Stimulated activated CD4-positive, alpha-beta T cell treated with anti-CD3 and anti-CD28 coated beads, Interleukin-1b, Interleukin-23, amount 100 ng/mL, for 48 hours (primary cell): Measurements from ENCODE around the gene MEIS1.
"Not testable (repeated sequence)": the region's sequence is repeated elsewhere in the genome, so short reads cannot be mapped to it uniquely, and the experiment has no call there.

ENCODE experiments used
- DNase-seq: peaks from one replicate; pipeline ENCODE4 v3.0.0-alpha.2; 2020

MEIS1 gene

DNA sequence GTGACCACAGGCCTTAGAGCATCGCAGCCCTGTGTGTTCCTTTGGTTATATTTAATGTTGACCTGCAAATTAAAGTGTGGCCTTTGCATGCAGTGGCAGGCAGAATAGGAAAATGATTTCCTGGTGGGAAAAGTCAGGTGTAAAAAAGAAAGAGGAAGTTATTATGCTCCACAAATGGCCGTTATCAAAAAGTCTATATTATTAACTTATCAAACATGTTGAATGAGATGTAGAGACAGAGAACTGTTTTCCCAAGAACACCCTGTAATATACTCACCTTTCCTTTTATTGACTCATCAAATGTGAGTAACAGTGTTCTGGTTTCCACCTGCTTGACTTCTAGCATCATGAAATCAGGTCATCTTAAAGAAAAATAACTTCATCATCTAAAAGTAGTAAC is 35.3 kb downstream of the MEIS1 start:
- DNase-seq: no peak

DNA sequence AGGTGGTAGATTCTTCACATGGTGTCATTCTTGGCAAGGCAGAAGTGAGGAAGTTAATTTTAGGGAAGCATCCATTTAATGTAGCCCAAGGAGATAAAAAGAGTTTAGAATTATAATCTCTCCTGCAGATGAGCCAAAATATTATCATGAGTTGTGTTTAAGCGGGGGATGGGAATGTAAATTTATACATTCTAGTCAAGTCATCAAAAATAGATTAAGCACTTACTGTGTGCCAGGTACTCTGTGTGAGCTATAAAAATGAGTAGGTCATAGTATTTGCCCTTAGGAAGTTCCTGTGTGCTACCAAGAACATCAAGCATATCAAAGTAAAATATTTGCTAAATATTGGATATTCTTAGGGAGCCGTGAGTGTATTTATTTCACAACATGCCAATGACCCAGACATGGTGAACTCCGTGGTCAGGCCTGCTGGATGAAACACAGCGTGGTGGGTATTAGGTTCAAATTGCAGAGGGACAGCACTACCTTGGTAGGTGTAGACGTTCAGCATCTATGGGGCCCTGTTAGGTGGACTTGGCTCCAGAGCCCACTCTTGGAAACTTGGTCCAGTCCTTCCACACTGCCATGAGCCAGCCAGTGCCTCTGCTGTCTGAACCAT is 37.4 kb downstream of the MEIS1 start:
- DNase-seq: no peak

DNA sequence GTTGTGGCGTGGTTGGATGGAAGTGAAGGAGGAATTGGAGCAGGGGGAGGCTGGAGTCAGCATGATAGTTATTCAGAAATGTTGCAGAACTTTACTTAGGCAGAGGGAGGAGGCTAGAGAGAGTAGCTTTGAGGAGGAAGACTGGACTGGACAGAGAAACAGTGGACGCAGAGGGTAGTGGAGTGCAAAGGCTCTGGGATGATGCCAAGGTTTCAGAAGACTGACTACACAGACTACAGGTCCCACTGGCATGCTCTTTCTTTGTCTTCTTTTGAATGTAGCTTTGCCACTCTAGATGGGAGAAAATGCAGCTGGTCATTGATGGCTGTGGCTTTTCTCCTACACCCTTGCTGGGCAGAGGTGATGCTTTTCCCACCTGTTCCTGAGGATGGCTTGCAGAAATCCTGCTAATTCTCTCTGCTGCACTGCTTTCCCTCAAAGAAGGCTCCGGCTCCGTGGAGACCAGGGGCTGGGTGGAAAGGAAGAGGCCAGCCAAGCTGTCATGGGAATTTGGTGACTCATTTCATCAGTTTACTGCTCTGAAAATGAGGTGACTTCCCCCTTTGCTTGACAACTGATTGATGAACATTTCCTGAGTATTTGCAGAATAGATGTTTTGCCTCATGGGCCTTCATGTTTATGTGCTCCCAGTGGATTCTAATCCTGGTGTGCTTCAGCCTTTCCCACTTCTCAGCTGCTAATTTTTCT is 42.4 kb downstream of the MEIS1 start:
- no peak for DNase-seq

DNA sequence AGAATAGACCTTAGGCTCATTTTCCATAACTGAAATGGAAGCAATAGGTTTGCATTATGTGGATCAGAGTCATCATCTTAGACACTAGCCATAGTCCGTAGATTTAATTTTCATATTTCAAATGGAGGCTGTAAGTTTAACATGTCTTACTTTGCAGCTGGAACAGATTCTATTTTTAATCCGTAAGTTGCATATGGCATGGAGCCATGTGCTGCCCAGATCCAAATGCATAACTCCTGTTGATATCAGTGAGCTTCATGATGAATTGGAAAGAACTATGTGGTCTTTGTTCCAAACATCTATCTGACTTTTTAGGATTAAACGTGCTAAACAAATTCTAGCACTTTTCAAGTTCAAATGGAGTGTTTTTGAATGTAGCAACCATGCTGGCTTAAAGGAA is 43.4 kb downstream of the MEIS1 start:
- no peak for DNase-seq

DNA sequence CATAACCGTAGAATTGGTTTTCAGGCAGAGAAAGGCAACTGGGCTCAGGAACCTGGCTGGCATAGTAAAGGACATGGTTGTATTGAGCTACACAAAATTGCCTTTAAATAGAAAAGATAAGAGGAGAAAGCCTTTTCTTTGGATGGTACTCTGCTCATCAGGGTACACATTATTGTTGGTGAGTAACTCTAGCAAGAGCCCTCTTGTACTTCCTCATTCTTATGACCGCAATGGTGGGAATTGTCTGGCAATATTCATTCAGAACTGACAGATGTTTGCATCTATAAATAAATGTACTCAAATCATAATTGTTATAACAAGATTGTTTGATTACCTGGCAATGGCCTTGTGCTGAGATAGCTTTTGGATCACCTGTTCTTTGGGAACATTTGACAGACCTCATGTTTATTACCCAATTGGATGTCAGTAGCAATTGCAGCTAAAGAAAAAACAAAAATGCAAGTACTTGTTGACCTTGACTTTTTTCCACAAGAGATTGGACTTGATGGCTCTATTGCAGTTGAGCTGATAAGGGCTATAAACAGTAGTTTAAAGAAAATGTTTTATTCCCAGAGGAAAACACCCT is 43.9 kb downstream of the MEIS1 start:
- DNase-seq: no peak

DNA sequence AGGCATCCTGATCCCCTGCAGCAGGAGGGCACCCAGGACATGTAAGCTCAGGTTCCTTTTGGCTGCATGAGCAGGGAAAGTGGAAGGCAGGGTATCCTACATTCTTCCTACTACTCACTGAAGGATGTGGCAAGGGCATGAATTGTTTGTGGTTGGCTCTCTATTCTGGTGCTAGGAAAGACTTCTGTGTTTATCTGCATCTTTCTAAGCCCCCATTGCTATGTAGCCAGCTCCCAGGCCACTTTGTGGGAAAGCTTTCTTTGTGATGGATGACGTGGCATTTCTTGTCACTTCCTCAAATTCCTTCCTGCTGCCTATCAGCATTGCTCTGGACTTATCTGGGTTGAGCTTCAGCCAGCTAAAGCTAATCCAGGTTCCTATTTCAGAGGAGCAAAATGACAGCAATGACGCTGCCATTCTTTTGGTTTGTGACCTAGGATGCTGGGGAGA is 46.2 kb downstream of the MEIS1 start:
- DNase-seq: no peak

DNA sequence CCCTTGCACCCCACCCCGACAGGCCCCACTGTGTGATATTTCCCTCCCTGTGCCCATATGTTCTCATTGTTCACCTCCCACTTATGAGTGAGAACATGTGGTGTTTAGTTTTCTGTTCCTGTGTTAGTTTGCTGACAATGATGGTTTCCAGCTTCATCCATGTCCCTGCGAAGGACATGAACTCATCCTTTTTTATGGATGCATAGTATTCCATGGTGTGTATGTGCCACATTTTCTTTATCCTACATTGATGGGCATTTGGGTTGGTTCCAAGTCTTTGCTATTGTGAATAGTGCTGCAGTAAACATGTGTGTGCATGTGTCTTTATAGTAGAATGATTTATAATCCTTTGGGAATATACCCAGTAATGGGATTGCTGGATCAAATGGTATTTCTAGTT is 50.3 kb downstream of the MEIS1 start:
- not testable (repeated sequence) for DNase-seq

DNA sequence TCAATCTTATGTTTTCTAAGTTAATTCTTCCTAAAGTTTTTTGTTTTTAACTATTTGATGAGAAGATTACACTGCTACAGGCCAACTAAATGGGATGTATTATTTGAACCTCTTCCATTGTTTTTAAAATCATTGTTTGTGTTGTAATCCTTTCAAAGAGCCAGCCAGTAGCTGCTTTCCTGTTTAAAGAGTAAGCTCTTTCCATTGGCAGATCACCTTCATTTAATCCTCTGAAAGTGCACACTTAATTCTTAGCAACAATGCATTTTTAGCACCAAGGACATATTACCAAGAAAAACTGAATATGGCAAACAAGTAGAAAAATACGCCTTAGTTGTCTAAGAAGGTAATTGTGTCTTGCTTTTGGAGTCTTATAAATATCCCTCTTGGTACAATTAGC is 54.0 kb downstream of the MEIS1 start:
- no peak for DNase-seq

DNA sequence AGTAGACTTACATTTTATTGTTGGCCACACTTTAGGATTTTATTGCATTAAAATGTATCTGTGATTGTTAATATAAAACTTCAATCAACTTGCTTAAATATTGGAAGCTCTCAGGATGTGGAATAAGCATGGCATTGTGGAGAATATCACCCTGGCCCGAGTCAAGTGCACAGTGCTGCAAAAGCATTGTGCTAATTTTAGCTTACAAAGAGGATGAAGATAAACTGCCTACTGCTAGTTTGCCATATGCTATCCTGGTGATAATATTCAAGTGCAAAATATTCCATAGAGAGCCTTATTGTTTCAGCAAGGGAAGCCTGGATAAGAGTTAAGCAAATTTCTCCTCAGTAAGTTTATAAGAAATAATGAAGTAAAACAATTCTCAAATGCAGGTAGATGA is 54.5 kb downstream of the MEIS1 start:
- no peak for DNase-seq

DNA sequence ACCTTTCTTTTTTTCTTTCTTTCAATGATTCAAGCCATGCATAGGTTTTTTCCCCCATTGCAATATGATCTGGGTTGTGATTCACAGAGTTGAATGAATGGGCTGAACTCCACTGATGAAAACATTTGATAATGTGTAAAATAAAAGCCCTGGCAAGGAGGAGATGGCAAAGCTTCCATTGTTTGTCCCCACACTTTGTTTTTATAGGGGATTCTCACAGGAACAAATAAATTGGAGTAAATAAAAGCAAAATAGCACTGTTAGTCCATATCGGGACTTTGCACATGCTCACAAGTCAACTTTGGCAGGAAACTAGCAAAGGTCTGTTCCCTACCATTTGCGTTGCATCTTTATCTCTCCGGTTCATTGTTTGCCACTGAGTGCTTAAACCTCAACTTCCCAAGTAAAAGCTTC is 55.7 kb downstream of the MEIS1 start:
- no peak for DNase-seq

DNA sequence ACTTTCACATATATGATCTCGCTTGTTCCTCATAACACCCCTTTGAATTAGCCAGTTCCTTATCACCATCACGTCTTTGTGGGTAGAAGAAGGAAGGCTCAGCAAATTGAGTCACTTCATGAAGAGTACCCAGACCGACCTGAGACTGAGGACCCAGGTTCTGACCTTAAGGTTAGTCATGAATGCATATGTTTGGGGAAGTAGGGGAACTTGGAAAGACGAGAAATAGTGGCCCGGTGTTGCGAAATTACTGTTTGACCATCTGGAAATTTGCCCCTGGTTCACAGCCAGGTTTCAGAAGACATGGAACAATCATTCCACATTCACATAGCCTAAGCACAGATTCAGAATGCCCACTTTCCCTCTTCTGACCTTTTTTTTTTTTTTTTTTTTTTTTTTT is 59.8 kb downstream of the MEIS1 start:
- DNase-seq: no peak

DNA sequence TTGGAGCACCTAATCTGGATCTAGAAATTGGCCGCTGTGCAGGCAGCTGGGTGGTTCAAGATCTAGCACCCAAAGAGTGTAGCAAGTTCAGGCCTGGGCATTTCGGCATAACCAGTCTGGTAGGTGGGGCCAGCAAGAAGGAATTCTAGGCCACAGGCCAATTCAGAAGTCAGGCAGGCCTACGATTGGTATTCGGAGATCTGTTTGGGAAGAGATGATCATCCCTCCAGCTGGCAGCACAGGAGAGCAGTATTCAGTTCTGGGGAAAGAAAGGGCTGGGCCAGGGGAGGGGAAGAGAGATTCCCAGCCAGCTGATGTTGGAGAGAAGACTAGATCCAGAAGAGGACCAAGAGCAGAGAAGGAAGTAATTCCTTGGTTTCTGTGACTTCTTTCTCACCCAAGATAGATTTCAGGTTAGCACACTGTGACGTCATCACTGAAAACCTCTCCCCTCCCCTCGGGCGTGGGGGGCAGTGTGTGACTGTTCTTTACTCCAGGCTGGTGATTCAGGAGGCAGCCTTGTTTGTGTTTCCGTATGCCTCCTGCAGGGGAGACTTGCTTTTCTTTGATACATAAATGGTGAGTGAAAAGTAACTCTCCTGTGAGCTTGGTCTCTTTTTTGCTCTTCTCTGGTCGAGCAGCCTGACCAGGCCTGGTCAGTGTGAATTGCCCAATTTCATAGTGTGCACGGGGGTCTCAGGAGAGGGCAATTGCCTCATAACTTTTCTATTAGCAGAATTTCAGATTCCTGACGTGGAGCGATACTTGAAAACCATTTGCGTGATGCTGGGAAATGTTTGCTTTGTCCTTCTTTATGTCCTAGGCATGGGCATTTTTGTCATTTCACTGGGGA is 61.1 kb downstream of the MEIS1 start:
- DNase-seq: no peak

DNA sequence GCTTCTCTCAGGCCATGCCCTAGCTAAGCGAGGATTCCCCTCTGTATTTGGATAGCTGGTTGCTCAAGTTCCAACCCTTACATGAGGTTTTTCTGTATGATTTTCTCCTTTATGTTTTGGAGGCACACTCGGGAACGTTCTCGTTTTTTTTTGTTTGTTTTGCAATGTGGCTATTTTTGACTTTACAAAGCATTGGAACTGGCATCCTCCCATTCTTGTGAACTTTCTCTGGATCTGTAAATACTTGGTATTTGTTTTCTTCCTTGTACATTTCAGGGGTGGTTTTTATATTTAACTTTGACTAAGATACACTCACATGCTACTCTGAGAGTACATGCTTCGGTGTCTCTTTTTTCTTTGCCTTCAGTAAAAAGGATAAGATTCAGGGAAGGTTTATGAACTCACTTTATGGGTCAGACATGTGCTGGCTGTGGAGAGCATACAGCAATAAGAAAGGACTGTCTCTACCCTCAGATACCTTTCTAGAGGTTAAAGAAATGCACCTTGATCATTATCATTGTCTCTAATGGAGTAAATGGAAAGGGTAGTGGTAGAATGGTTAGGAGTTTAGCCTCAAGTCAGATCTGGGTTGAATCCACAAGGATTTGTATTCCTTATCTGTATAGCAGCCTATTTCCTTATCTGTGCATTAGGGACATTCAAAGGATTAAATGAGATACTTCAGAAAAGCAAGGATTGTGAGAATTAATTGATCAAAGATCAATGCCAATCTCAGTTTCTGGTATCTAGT is 61.9 kb downstream of the MEIS1 start:
- no peak for DNase-seq

DNA sequence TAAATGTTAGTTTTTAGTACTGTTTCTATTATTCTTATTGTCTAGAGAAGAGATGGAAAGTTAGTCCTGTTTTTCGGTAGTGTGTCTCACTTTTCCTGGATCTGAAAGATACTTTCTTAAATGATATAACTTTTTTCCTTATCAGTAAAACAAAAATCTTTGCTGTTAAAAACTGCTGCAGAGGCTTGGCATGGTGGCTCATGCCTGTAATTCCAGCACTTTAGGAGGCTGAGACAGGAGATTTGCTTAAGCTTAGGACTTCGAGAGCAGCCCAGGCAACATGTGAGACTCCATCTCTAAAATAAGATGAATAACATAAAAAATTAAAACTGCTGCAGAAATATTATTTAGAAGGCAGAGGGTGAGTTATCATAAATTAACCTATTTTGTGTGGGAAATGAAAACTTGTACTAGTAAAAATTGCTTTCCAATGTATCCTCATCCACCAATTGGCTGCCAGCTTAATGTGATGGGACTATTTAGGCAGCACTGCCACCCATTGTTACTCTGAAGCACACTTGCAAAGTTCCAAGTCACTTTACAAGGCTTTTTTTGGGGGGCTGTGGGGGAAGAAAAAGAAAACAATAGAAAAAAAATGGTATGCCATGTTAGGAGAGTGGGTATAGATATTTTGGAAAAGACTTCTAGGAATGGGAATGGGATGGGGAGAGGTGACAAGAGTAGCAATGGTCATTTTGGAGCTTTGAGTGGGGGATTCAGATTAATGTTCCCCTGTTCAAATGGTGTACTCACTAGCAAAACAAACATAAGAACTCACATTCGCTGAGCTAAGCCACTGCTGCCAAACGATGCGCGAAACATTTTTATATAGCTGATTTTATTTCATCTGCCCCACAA is 62.7 kb downstream of the MEIS1 start:
- DNase-seq: no peak

DNA sequence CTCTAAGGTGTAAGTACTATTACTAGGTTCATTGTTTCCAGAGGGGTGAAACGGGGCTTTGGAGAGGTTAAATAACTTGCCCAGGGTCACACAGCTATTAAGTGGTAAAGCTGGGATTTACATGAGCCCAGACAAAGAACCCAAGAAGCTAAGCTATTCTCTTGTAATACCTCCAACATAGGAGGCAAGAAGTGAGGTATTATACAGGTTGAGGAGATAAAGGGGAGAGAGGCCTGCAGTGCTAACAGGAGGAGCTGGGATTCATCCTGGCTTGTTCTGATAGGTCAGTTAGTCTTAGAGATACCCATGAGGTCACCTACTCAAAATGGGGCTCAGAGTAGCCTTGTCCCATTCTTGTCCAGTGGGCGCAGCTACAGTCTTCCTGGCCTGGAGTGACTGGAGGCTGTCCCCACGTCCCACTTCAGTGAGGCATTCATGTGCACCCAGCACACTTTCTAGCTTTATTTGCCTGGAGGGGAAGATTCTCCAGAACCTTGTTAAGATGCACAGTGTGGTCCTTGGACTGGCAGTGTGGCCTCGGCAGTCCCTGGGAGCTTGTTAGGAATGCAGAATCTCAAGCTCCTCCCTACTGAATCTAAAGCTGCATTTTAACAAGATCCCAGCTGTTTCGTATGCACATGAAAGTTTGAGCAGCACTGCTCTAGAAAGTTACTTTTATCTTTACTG is 63.5 kb downstream of the MEIS1 start:
- DNase-seq: no peak

DNA sequence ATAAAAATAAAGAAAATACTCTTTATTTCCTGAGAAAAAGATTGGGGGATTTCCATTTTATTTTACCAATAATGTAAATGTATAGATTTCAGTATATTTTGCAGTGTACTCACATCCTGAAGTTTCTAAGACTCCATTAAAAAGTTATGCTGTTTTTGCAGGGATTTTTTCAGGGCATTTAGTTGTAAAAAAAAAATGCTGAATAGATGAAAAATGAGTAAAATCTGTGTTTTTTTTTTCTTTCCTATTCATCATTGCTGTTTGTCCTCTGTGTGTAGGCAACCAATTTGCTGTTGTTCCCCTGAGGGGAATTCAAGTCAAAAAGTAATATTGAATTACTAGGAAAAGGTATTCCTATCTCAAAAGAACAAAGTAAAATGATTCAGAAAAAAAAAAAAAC is 66.3 kb downstream of the MEIS1 start:
- no peak for DNase-seq

DNA sequence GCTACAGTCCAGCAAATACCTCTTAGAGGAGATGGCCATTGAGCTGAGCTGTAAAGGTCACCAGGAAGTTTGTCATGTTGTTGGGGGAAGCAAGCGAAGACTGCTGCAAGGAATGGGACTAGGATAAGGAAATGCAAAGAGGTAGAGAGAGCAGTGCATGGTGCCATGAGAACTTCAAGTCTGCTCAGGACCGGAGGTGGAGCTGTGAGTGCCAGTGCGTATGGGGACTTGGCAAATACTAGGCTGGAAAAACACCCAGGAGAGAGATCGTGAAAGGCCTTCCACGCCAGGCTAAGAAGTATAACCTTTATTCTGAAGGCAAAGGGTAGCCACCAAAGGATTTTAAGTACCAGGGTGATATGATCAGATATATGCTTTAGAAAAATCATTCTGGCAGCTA is 71.3 kb downstream of the MEIS1 start:
- DNase-seq: no peak

DNA sequence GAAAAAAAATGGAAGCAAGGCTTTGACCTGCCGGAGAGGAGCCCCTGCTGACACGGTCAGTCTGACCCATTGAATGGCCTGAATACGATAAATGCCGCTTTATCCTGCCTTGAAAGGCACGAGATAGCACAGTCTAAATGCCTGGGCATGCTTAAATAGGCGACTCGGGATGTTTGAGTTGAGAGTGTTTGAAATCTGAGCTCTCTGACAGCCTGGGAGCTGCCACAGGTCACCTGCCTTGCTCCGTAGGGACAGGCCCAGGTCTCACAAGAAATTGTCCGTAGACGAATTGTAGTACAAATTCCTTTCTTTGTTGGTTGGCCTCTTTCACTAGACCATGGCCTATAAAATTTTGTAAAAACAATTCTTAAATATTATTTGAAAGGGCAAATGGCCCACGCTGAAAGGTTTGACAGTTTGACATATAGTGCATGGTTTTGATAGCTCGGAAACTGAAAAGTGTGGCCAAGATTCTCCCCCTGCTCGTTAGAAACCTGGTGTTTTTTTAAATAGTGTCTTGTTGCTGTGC is 72.8 kb downstream of the MEIS1 start:
- no peak for DNase-seq

DNA sequence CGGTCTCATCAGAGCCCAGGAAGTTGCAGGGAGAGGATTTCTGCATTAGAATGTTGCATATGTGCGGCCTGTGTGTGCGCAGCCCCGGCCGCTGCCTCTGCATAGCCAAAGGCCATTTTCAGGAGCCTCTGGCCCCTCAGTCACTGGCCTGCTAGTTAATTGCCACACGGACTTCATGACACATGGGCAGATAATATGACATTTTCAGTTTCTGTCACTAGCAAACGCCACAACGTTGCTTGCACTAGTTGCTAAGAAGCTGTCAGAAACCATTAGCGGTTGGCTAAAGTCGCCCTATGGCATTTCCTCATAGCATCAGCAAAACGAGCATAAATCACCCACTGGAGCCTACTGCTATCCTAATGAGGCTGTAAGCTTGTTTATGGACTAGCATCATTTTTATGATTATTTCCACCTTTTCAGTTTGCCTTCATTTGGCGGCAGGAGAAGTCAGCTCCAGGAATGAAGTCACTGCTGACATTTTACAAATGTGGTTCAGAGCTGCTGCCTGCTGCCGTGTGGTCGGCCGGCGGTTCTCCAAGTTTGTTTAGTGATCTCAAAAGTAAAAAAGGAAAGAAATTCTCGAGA is 73.7 kb downstream of the MEIS1 start:
- no peak for DNase-seq

DNA sequence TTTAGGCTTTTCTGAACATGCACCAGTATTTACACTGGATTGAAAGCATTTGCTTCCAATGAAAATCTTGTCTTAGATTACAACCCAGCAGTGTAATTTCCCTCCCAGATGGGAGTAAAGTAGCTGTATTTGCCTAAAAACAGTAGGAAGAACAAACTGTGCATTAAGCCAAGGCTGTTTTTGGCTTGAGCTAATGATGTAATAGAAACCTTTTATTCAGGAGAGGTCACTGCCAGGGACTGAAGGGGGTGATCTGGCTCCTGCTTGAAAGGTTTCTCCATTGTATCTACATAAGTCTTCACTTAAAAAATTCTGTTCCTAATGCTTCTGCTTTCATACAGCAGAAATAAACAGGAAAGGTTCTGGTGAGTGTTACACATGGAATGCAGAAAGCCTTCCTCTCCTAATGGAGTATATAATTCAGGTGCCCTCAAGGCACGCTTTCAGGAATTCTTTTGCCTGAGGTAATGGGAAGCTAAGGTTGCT is 74.4 kb downstream of the MEIS1 start:
- DNase-seq: no peak
